PC-3 (cell line): ENCODE measurements around the gene HDLBP.

Source experiments
- CTCF ChIP-seq: fragments of 300-600 bp; sonication (generic); conservative IDR thresholded peaks from 2 replicates; pipeline ENCODE4 v1.5.1; 2017; ENCODE audit warnings: antibody characterized with exemption, low read depth, mild to moderate bottlenecking, low read length
- EZH2 ChIP-seq: fragments of 300-600 bp; sonication (generic); IDR thresholded peaks from one replicate; pipeline ENCODE4 v1.6.1; 2017; ENCODE audit warnings: antibody characterized with exemption, mild to moderate bottlenecking, low read length; ENCODE audit not compliant: unreplicated experiment
- EZH2phosphoT487 ChIP-seq: fragments of 300-600 bp; sonication (generic); IDR thresholded peaks from 2 replicates; pipeline ENCODE4 v1.6.1; 2018; ENCODE audit warnings: mild to moderate bottlenecking, antibody characterized with exemption, low read length, borderline replicate concordance

GRCh38 chr2:241207641-241208040 is 107.8 kb downstream of the HDLBP start:
- TF ChIP-seq EZH2phosphoT487 (no peak), CTCF (no peak), EZH2 (no peak)
